CD14-positive monocyte (primary cell): ENCODE data around the gene YPEL4. TPM values are rescaled to one million over a fixed set of nuclear protein-coding genes. Genes with fewer than 3 reads are reported as not detected.

Experiments
- DNase-seq, 3 donors: peaks; one replicate each; pipeline ENCODE4 v3.0.0-alpha.2; 2011 to 2022
- H2AFZ ChIP-seq: 2 replicates; pipeline ENCODE4 v1.6.0; 2012; ENCODE audit warnings: mild to moderate bottlenecking, low read depth, low read length, inconsistent platforms; ENCODE audit not compliant: insufficient read depth, poor library complexity, severe bottlenecking
- H3K27ac ChIP-seq, 2 donors: 1 replicate in 1 of 2; 2 replicates in 1 of 2; pipeline ENCODE4 v1.5.1; 2012 to 2013; ENCODE audit warnings: low read length in 2 of 2, control low read depth in 1 of 2, inconsistent platforms in 1 of 2, low read depth in 1 of 2, mild to moderate bottlenecking in 1 of 2
- H3K27me3 ChIP-seq, 2 donors: one replicate each; pipeline versions ENCODE4 v1.6.0 to v1.6.1; 2011 to 2013; ENCODE audit warnings: low read length in 2 of 2; ENCODE audit not compliant: control insufficient read depth in 2 of 2, insufficient read depth in 2 of 2
- H3K36me3 ChIP-seq, 2 donors: replicated peaks in 1 of 2; 1 replicate in 1 of 2; 2 replicates in 1 of 2; pipeline versions ENCODE4 v1.5.1 to v1.6.1; 2012 to 2013; ENCODE audit warnings: low read length in 2 of 2, control low read depth in 1 of 2, inconsistent platforms in 1 of 2, mild to moderate bottlenecking in 1 of 2; ENCODE audit not compliant: insufficient read depth in 2 of 2, control insufficient read depth in 1 of 2
- H3K4me1 ChIP-seq, 2 donors: 1 replicate in 1 of 2; 2 replicates in 1 of 2; pipeline versions ENCODE4 v1.5.1 to v1.6.1; 2012 to 2013; ENCODE audit warnings: low read length in 2 of 2, control low read depth in 1 of 2, inconsistent platforms in 1 of 2, mild to moderate bottlenecking in 1 of 2, moderate library complexity in 1 of 2; ENCODE audit not compliant: insufficient read depth in 2 of 2, control insufficient read depth in 1 of 2
- H3K4me2 ChIP-seq: replicated peaks from 2 replicates; pipeline ENCODE3; 2012; ENCODE audit warnings: low read length, moderate library complexity, mild to moderate bottlenecking; ENCODE audit not compliant: poor library complexity, severe bottlenecking; ENCODE audit errors: extremely low read depth
- H3K4me3 ChIP-seq, 3 experiments: fragments of 200-600 bp in 1 of 3; sonication (generic) in 1 of 3; replicated peaks in 1 of 3; 1 replicate in 2 of 3; 2 replicates in 1 of 3; pipeline ENCODE4 v1.5.1; 2011 to 2013; ENCODE audit warnings: low read length in 3 of 3, mild to moderate bottlenecking in 3 of 3, control low read depth in 2 of 3, low read depth in 2 of 3, inconsistent platforms in 1 of 3, moderate library complexity in 1 of 3
- H3K79me2 ChIP-seq: 2 replicates; pipeline ENCODE4 v1.6.0; 2012; ENCODE audit warnings: mild to moderate bottlenecking, control low read depth, inconsistent platforms, low read length, moderate library complexity; ENCODE audit not compliant: insufficient read depth
- H3K9ac ChIP-seq: 2 replicates; pipeline ENCODE4 v1.6.0; 2017; ENCODE audit warnings: low read length, mild to moderate bottlenecking; ENCODE audit not compliant: insufficient read depth, poor library complexity, severe bottlenecking
- H3K9me3 ChIP-seq, 2 donors: replicated peaks in 1 of 2; 1 replicate in 1 of 2; 2 replicates in 1 of 2; pipeline versions ENCODE4 v1.5.1 to v1.6.1; 2012 to 2013; ENCODE audit warnings: low read length in 2 of 2, control low read depth in 1 of 2; ENCODE audit not compliant: control insufficient read depth in 1 of 2, insufficient read depth in 1 of 2
- H4K20me1 ChIP-seq: 2 replicates; pipeline ENCODE4 v1.6.0; 2012; ENCODE audit warnings: mild to moderate bottlenecking, low read length, control low read depth, moderate library complexity; ENCODE audit not compliant: insufficient read depth
- H3K27ac Mint-ChIP-seq, 7 donors: one replicate each; pipeline ENCODE4 v1.8.0; 2020; ENCODE audit warnings: mild to moderate bottlenecking in 7 of 7, mixed read lengths in 7 of 7, moderate library complexity in 6 of 7, inconsistent platforms in 2 of 7
- H3K27me3 Mint-ChIP-seq, 3 donors: one replicate each; pipeline ENCODE4 v1.8.0; 2021 to 2022; ENCODE audit warnings: low read depth in 3 of 3, mild to moderate bottlenecking in 3 of 3, mixed read lengths in 3 of 3, moderate library complexity in 3 of 3, inconsistent platforms in 1 of 3
- H3K36me3 Mint-ChIP-seq, 2 donors: one replicate each; pipeline ENCODE4 v1.8.0; 2020; ENCODE audit warnings: mixed read lengths in 2 of 2, inconsistent platforms in 1 of 2, mild to moderate bottlenecking in 1 of 2
- H3K4me1 Mint-ChIP-seq: one replicate; pipeline ENCODE4 v1.8.0; 2020; ENCODE audit warnings: mild to moderate bottlenecking, mixed read lengths
- H3K4me3 Mint-ChIP-seq, 2 donors: one replicate each; pipeline ENCODE4 v1.8.0; 2020; ENCODE audit warnings: mild to moderate bottlenecking in 2 of 2, mixed read lengths in 2 of 2, moderate library complexity in 1 of 2
- H3K9me3 Mint-ChIP-seq, 7 donors: one replicate each; pipeline ENCODE4 v1.8.0; 2020 to 2022; ENCODE audit warnings: mixed read lengths in 7 of 7, mild to moderate bottlenecking in 6 of 7, moderate library complexity in 6 of 7, inconsistent platforms in 2 of 7
- CTCF ChIP-seq: fragments of 200-600 bp; IDR thresholded peaks from one replicate; pipeline ENCODE4 v1.8.0; 2022; ENCODE audit warnings: antibody characterized with exemption, mild to moderate bottlenecking
- WGBS: methylation state at CpG from one replicate; pipeline ENCODE4 v1.1.5; 2013; ENCODE audit warnings: missing lambda C conversion rate; ENCODE audit not compliant: insufficient coverage; 5-methylcytosine and 5-hydroxymethylcytosine counted together
- intact Hi-C, 2 donors: fragments of 100-400 bp; cut with micrococcal nuclease; formaldehyde crosslinking; loops; one replicate each; pipeline versions ENCODE4 v1.15.0 to v1.15.1; 2023
- polyA plus RNA-seq, 3 donors: library from polyadenylated mRNA; depleted of rRNA in 1 of 3; unstranded in 2 of 3; stranded (reverse) in 1 of 3; fragments of 300-500 nt in 2 of 3; fragments of >200 nt in 1 of 3; fragmentation: Illumina TruSeq in 2 of 3; gene quantifications; 1 replicate in 2 of 3; 2 replicates in 1 of 3; pipeline ENCODE4 v1.2.3, GENCODE V29; 2012 to 2021

YPEL4 gene
- polyA plus RNA-seq, 3 donors = 0.36 to 0.56 TPM; not detected in 1

- Histone ChIP-seq H4K20me1 (no peaks in the 10 kb centered on the region), H2AFZ (no peak overlapping the region), H3K4me1 (peaks cover 22 to 26% of the 10 kb centered on the region in 2 donors), H3K27me3 (peaks cover 0 to 25% of the 10 kb centered on the region in 2 donors), H3K79me2 (no peaks in the 10 kb centered on the region), H3K36me3 (no peaks in the 10 kb centered on the region), H3K4me2 (no peak overlapping the region), H3K4me3 (no peak overlapping the region), H3K9ac (no peak overlapping the region), H3K9me3 (no peaks in the 10 kb centered on the region), H3K27ac (no peak overlapping the region)
- intact Hi-C loops = no loop called here
- DNase-seq = no peak
- 95% methylated on average over 5 of the region's 8 CpGs for WGBS
- H3K36me3 Mint-ChIP-seq = no peaks in the 10 kb centered on the region
- H3K9me3 Mint-ChIP-seq = peaks cover 0 to 5% (median 0%) of the 10 kb centered on the region in 7 donors
- H3K27me3 Mint-ChIP-seq = peaks cover 36 to 37% (median 36%) of the 10 kb centered on the region in 3 donors
- H3K4me1 Mint-ChIP-seq = peaks cover 28% of the 10 kb centered on the region
- TF ChIP-seq CTCF = no peak
- no peak overlapping the region for H3K27ac Mint-ChIP-seq
- H3K4me3 Mint-ChIP-seq = no peak overlapping the region
These were observed 14.5 kb downstream of the YPEL4 start for GRCh38 chr11:57635246-57635645.

GRCh38 chr11:57634311-57634710 is 15.4 kb downstream of the YPEL4 start:
- Histone ChIP-seq H3K4me1 (peaks cover 17 to 20% of the 10 kb centered on the region in 2 donors), H2AFZ (no peak overlapping the region), H3K4me2 (no peak overlapping the region), H4K20me1 (no peaks in the 10 kb centered on the region), H3K9me3 (no peaks in the 10 kb centered on the region), H3K4me3 (no peak overlapping the region), H3K27ac (no peak overlapping the region), H3K36me3 (no peaks in the 10 kb centered on the region), H3K9ac (no peak overlapping the region), H3K79me2 (no peaks in the 10 kb centered on the region), H3K27me3 (peaks cover 0 to 20% of the 10 kb centered on the region in 2 donors)
- Mint-ChIP-seq H3K27me3 (peaks cover 29 to 30% (median 30%) of the 10 kb centered on the region in 3 donors), H3K9me3 (peaks cover 0 to 5% (median 0%) of the 10 kb centered on the region in 7 donors), H3K4me1 (peaks cover 23% of the 10 kb centered on the region), H3K27ac (no peak overlapping the region), H3K36me3 (no peaks in the 10 kb centered on the region), H3K4me3 (no peak overlapping the region)
- no peak for DNase-seq
- no peak for TF ChIP-seq CTCF
- intact Hi-C loops = no loop called here
